Activated T-cell treated with anti-CD3 and anti-CD28 coated beads, Interleukin-2, amount 50 U/mL, for 4 hours (primary cell): ENCODE data around the gene RNU1-4. TPM values are rescaled to one million over a fixed set of nuclear protein-coding genes. Genes with fewer than 3 reads are reported as not detected.
"Not testable (repeated sequence)": the region's sequence is repeated elsewhere in the genome, so short reads cannot be mapped to it uniquely, and the experiment has no call there.

Source experiments
- ATAC-seq, 2 donors: fragments of 200-7000 bp; cut with Tn5 transposase; one replicate each; pipeline ENCODE4 v1.10.0; 2021
- DNase-seq: peaks from one replicate; pipeline ENCODE4 v3.0.0-alpha.2; 2020
- H3K27me3 Mint-ChIP-seq: one replicate; pipeline ENCODE4 v1.8.0; 2021; ENCODE audit warnings: low read depth, mixed read lengths
- H3K36me3 Mint-ChIP-seq: one replicate; pipeline ENCODE4 v1.8.0; 2022; ENCODE audit warnings: mixed read lengths; ENCODE audit not compliant: insufficient read depth
- H3K4me1 Mint-ChIP-seq: one replicate; pipeline ENCODE4 v1.8.0; 2021; ENCODE audit warnings: low read depth, mixed read lengths
- H3K4me3 Mint-ChIP-seq: one replicate; pipeline ENCODE4 v1.8.0; 2021; ENCODE audit warnings: mild to moderate bottlenecking, moderate library complexity, mixed read lengths
- H3K9me3 Mint-ChIP-seq: one replicate; pipeline ENCODE4 v1.8.0; 2021; ENCODE audit warnings: mixed read lengths
- total RNA-seq, 3 donors: library from RNA; stranded (reverse); gene quantifications; one replicate each; pipeline ENCODE4 v1.2.1, GENCODE V29; 2021

The RNU1-4 gene
- total RNA-seq = 1,000 to 10,000 TPM; 1,321 to 1,622 (median 1,616) TPM

GRCh38 chr1:16740047-16740964, at the start of gene RNU1-4:
Gene RNU1-4, plus strand, starts transcription at chr1:16740516.
- not testable (repeated sequence) for DNase-seq

GRCh38 chr1:16690971-16691682, 49.2 kb upstream of the RNU1-4 start:
- H3K4me1 Mint-ChIP-seq, H3K27me3 Mint-ChIP-seq, H3K36me3 Mint-ChIP-seq, ATAC-seq, H3K4me3 Mint-ChIP-seq, DNase-seq, H3K9me3 Mint-ChIP-seq: not testable (repeated sequence)

More at GRCh38 chr1:16740047-16740964, at the start of gene RNU1-4:
- H3K4me1 Mint-ChIP-seq, H3K36me3 Mint-ChIP-seq, H3K4me3 Mint-ChIP-seq, H3K9me3 Mint-ChIP-seq, H3K27me3 Mint-ChIP-seq: not testable (repeated sequence)
- peak; percentile 99 for ATAC-seq

- not testable (repeated sequence) for ATAC-seq, H3K9me3 Mint-ChIP-seq, H3K27me3 Mint-ChIP-seq, H3K4me3 Mint-ChIP-seq, H3K4me1 Mint-ChIP-seq, DNase-seq, H3K36me3 Mint-ChIP-seq
Observed at GRCh38 chr1:16692283-16692682, 48.0 kb upstream of the RNU1-4 start.

- H3K4me3 Mint-ChIP-seq, H3K36me3 Mint-ChIP-seq, DNase-seq, H3K4me1 Mint-ChIP-seq, H3K27me3 Mint-ChIP-seq, H3K9me3 Mint-ChIP-seq: not testable (repeated sequence)
- ATAC-seq = peak; percentile 31 to 44
Observed at GRCh38 chr1:16692717-16693448, 47.4 kb upstream of the RNU1-4 start.

- H3K4me3 Mint-ChIP-seq, DNase-seq, H3K27me3 Mint-ChIP-seq, H3K4me1 Mint-ChIP-seq, H3K9me3 Mint-ChIP-seq, H3K36me3 Mint-ChIP-seq: not testable (repeated sequence)
- ATAC-seq = peak; percentile 30 to 38
Observed at GRCh38 chr1:16693449-16694307, 46.6 kb upstream of the RNU1-4 start.

- peaks cover 10% of the 10 kb centered on the region for H3K27me3 Mint-ChIP-seq
- not testable (repeated sequence) for H3K9me3 Mint-ChIP-seq, H3K4me1 Mint-ChIP-seq, ATAC-seq, H3K36me3 Mint-ChIP-seq, DNase-seq, H3K4me3 Mint-ChIP-seq
Observed at GRCh38 chr1:16694308-16694702, 46.0 kb upstream of the RNU1-4 start.

- peaks cover 10% of the 10 kb centered on the region for H3K27me3 Mint-ChIP-seq
- not testable (repeated sequence) for DNase-seq, H3K4me3 Mint-ChIP-seq
Observed at GRCh38 chr1:16696507-16697150, 43.7 kb upstream of the RNU1-4 start.

GRCh38 chr1:16697152-16697551, 43.2 kb upstream of the RNU1-4 start:
- not testable (repeated sequence) for DNase-seq, H3K4me1 Mint-ChIP-seq, H3K4me3 Mint-ChIP-seq, H3K36me3 Mint-ChIP-seq, H3K9me3 Mint-ChIP-seq, ATAC-seq
- H3K27me3 Mint-ChIP-seq = peaks cover 10% of the 10 kb centered on the region

More at GRCh38 chr1:16696507-16697150, 43.7 kb upstream of the RNU1-4 start:
- not testable (repeated sequence) for H3K36me3 Mint-ChIP-seq, H3K4me1 Mint-ChIP-seq, H3K9me3 Mint-ChIP-seq
- ATAC-seq = peak in 1 of 2 donors; percentile 9

GRCh38 chr1:16699440-16699839, 40.9 kb upstream of the RNU1-4 start:
- ATAC-seq = peak in 1 of 2 donors; percentile 15
- H3K36me3 Mint-ChIP-seq, H3K9me3 Mint-ChIP-seq, H3K4me3 Mint-ChIP-seq, H3K4me1 Mint-ChIP-seq, DNase-seq: not testable (repeated sequence)
- H3K27me3 Mint-ChIP-seq = peaks cover 14% of the 10 kb centered on the region

GRCh38 chr1:16700138-16700895, 40.0 kb upstream of the RNU1-4 start:
- H3K4me3 Mint-ChIP-seq, H3K4me1 Mint-ChIP-seq, DNase-seq, H3K36me3 Mint-ChIP-seq, H3K9me3 Mint-ChIP-seq: not testable (repeated sequence)
- ATAC-seq = peak; percentile 21
- peaks cover 12% of the 10 kb centered on the region for H3K27me3 Mint-ChIP-seq

- ATAC-seq = peak in 1 of 2 donors; percentile 10
- DNase-seq, H3K9me3 Mint-ChIP-seq, H3K4me3 Mint-ChIP-seq, H3K27me3 Mint-ChIP-seq, H3K4me1 Mint-ChIP-seq, H3K36me3 Mint-ChIP-seq: not testable (repeated sequence)
Observed at GRCh38 chr1:16701189-16701588, 39.1 kb upstream of the RNU1-4 start.

GRCh38 chr1:16702280-16702679, 38.0 kb upstream of the RNU1-4 start:
- H3K4me1 Mint-ChIP-seq, ATAC-seq, H3K4me3 Mint-ChIP-seq, H3K9me3 Mint-ChIP-seq, H3K36me3 Mint-ChIP-seq, H3K27me3 Mint-ChIP-seq, DNase-seq: not testable (repeated sequence)

- H3K9me3 Mint-ChIP-seq, DNase-seq, H3K4me1 Mint-ChIP-seq, H3K36me3 Mint-ChIP-seq, H3K4me3 Mint-ChIP-seq, H3K27me3 Mint-ChIP-seq: not testable (repeated sequence)
- ATAC-seq = peak; percentile 38 to 47
Observed at GRCh38 chr1:16703141-16703540, 37.2 kb upstream of the RNU1-4 start.
